GM19467 (cell line): ENCODE results near the gene INSRR.

Experiments
- ATAC-seq: cut with Tn5 transposase; IDR thresholded peaks from one replicate; pipeline ENCODE4 v1.9.1; 2021; ENCODE audit warnings: mild to moderate bottlenecking, moderate library complexity; ENCODE audit not compliant: unreplicated experiment

The INSRR gene

DNA sequence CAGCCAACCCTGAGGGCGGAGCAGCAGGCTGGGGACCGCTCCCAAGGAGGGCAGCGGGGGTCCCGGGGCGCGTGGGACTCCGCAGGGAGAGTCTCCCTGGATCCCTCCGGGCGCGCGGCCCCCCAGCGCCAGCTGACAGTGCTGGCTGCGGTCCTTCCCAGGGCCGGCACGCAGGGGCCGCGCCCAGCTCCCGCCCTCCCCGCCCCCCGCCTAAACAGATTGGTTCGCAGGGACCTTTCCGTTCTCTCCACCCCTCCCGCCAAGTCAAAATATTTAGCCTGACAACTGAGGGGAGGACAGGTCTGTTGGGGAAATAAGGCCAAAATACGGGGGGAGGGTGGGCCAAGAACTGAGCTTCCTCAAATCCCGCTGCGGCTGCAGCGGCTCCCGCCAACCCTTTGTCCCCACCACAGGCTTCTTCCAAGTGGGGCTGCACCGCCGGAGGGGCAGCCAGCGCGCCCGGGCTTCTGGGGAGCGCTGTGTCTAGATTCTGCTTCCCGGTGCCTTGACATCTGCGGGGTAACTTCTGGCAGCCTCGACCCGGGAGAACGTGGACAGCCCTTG is at the start of gene INSRR:
Gene INSRR, minus strand, starts transcription at position 159 of the 564 bp plus-strand sequence. CDS start 496 bp downstream, outside the sequence.
- no peak for ATAC-seq

DNA sequence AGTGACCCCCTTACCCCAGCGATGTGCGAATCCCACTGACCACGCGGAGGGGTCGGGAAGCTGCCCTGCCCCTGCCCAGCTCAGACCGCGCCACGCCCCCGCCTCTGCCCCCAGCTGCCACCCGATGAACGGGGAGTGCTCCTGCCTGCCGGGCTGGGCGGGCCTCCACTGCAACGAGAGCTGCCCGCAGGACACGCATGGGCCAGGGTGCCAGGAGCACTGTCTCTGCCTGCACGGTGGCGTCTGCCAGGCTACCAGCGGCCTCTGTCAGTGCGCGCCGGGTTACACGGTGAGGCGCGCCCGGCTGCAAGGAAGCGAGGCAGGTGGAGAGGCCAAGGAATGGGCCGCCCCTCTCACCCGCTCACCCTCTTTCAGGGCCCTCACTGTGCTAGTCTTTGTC is 49.6 kb upstream of the INSRR start:
- ATAC-seq, result no peak

DNA sequence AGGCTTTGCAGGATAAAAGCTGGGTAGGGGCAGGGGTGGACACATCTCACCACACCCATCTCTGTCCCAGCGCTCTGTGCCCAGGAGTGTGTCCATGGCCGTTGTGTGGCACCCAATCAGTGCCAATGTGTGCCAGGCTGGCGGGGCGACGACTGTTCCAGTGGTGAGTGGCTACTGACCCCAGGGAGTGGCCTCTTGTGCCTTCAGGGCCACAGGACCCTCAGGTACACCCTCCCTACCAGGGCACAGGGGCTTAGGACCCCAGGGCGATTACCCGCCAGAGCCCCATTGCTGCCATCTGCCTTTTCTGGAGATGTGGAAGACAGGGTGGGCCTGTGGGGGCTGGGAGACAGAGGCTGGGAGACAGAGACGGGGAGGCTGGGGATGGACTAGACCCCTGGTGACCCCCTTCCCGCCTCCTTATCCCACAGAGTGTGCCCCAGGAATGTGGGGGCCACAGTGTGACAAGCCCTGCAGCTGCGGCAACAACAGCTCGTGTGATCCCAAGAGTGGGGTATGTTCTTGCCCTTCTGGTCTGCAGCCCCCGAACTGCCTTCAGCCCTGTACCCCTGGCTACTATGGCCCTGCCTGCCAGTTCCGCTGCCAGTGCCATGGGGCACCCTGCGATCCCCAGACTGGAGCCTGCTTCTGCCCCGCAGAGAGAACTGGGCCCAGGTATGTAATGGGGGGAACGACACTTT is 47.4 kb upstream of the INSRR start:
- ATAC-seq, result no peak

DNA sequence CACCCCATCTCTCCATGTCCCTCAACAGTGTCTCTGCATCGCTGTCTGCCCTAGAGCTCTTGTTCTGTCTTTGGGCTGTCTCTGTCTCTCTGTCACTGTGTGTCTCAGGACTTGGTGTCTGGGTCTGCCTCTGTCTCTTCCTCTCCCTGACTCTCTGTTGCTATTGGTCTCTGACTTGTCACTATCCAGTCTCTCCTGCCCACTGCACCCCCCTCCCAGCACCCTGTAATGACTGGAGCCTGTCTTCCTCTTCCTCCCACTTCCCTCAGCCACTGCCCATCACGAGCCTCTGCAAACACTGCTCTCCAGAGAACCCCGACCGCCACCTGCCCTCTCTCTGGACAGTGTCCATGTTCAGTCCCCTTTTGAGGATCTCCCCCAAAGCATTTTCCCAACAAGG is 46.7 kb upstream of the INSRR start:
- ATAC-seq, result no peak

DNA sequence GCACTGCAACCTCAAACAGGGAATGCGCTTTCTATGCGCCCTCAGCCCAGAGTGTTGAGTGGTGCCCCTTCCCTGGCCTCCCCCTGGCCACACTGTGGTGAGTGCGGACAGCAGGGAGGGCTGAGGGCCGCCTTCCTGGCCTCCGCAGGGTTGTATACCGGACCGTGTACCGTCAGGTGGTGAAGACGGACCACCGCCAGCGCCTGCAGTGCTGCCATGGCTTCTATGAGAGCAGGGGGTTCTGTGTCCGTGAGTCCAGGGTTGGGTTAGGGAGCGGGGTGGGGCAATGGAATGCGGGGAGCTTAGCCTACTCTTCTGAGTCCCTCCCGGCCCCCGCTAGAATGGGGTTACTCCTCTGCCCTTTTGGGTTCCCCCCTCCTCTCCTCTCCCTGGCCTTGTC is 46.3 kb upstream of the INSRR start:
- no peak for ATAC-seq

DNA sequence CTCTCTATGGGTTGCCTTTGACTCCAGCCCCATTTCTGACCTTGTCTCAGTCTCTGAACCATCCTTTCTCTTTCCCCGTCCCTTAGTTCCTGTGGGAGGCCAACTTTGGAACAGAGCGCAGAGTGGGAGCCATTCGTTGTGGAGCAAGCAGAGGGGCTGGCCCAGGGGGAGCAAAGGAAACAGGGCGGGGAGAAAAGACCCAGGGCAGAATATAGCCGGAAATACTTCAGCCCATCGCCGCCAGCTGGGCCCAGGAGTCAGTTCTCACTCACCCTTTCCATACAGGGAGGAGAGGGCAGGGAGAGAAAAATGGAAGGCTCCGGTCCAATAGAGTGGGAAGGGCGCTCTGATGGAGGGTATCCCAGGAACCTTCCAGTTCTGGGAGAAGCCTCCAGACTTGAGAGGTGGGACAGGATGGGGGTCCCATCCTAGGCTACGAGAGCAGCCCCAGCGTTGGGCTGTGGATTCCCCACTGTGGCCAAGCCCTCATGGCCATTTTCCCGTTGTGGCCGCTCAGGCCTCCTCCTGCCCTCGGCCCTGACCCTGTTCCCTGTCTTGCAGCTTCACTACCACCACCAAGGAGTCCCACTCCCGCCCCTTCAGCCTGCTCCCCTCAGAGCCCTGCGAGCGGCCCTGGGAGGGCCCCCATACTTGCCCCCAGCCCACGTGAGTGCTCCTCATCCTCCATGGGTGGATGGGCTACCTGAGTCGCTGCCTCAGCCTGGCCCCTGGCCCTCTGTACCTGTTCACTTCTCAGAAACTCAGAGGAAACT is 45.5 kb upstream of the INSRR start:
- no peak for ATAC-seq

DNA sequence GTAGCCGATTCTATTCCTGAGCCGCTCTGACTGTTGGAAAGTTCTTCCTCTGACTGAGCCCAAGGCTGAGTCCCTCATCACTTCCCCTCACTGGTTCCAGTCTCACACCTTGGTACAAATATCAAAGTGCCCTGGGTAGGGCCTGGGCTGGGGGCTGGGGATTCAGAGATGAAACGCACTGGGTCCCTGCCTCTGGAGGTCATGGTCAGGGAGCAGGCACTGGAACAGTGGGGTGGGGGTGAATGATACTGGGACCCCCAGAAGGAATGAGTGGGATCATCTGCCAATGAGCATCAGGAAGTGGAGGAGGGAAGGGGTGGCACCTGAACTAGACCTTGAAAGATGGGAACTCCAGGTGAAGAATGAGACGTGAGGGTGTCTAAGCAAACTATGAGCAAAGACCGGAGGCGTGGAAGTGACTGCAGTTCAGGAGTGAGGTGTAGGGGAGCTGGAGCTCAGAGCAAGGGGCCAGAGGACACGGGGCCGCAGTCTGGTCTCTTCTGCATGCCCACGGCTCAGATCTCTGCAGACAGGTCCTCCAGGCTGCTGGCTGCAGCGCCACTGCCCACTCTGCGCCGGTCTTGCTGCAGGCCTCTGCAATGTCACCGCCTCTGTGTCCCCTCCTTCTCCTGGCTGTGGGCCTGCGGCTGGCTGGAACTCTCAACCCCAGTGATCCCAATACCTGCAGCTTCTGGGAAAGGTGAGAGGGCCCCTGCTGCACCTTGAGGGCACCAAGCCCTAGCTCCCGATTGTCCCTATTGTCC is 44.6 kb upstream of the INSRR start:
- no peak for ATAC-seq

DNA sequence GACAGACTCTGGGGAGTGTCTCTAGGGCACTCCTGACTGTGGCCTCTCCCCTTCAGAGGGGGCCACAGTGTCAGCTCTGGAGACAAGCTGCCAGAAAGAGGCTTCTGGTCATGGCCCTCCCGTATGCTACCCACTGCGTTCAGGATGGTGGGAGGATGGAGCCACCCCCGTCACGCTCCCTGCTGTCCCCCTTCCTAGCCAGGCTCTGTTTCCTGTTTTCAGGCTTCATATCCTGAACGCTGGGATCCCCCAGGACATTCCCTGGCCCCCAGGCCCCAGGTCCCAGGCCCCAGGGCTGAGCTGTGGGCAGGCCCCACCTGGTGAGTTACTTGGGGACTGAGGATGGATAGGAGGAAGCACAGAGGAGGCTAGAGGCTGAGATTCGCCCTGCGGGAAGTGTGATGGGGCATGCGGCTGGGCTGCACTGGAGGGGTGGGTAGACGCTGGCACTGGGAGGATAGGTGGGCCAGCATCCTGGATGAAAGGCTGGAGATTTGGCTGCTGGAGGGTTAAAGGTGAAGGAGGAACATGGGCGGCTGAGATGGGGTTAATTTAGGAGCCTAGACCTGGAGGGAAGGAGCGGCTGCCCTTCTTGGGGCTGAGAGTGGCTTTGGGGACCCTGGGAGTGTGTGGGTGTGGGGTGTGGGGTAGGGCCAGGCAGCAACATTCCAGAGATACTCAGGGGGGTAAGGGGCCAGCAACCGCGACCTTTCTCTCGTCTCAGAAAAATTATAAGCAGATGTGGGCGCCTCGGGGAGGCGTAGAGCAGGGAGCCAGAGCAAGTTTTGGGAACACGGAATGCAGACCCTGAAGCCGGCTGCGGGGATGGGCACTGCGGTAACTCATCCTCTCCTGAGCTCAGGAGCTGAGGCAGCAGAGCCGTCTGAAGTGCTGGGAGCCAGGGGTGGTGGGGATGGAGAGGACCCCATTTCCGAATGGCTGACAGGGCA is 43.3 kb upstream of the INSRR start:
- no peak for ATAC-seq

DNA sequence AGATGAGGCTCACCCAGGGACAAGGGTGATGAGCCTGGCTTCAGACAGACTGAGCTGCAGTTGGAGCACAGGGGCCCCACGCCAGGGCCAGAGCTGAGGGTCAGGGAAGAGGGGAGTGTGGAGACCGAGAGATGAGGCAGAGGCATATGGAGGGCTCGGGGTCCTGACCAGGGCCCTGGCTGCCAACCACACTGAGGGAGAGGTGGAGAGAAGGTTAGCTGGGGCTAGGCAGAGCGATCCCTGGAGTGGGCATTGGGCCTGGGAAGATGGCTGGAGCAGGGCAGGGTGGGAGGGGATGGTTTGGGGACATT is 42.6 kb upstream of the INSRR start:
- ATAC-seq, result no peak

DNA sequence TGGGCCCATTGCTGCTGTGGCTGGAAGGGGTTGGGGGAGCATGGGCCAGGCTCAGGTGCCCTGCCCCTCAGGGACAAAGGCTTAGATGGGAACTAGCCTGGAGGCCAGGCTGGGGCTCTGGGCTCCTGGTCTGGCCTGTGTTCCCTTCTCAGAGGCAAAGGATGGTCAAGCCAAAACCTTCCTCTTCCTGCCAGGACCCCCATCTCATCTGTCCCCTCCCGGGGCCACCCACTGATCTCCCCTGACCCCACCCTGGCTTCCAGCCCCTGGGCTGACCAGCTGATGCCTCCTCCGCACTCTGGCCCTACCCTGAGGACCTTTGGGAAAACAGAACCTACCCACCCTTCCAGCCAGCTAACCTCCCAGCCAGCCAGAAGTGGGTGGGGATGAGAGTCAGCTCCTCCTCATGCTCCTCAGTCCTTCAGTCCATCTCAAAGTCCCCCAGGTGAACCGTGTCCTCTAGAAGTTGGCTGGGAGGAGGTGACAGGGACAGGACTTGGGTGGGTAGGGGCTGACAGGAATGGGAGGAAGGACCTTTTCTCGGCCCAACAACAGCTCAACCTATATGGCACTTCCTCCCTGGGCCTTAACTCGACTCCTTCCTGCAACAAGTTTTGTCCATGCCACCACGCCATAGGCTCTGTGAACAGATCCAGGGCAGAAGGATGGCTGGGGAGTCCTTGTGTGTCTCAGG is 42.1 kb upstream of the INSRR start:
- no peak for ATAC-seq

DNA sequence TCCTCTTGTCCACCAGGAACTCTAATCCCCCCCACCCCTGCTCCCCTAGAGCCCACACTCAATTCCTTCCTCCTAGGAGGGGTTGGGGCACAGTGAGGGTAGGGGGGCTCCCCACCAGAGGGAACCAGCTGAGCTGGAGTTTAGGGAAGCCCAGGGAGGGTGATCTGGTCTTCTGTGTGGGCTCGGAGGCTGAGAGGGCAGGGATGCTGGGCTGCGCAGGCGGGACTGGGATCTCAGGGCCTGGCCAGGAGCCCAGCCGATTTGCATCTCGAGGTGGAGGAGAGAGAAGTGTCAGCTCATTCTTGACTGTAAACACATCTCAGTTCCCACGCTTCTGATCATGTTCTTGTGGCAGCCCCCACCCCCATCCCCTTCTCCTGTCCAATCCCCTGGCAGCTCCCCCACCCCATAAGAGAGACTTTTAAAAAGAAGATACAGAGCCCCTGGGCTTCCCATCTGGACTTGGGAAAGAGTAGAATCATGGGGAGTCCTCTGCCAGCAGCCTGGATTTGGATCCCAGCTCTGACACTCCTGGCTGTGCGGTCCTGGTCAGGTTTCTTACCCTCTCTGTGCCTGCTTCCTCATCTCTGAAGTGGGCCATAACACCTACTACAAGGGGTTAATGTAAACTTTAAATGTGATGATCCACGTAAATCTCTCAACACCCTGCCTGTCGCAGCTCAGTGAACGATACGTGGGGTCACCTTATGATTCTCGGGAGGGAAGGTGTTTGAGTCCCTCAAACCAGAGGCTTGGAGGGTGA is 41.2 kb upstream of the INSRR start:
- ATAC-seq, result no peak

DNA sequence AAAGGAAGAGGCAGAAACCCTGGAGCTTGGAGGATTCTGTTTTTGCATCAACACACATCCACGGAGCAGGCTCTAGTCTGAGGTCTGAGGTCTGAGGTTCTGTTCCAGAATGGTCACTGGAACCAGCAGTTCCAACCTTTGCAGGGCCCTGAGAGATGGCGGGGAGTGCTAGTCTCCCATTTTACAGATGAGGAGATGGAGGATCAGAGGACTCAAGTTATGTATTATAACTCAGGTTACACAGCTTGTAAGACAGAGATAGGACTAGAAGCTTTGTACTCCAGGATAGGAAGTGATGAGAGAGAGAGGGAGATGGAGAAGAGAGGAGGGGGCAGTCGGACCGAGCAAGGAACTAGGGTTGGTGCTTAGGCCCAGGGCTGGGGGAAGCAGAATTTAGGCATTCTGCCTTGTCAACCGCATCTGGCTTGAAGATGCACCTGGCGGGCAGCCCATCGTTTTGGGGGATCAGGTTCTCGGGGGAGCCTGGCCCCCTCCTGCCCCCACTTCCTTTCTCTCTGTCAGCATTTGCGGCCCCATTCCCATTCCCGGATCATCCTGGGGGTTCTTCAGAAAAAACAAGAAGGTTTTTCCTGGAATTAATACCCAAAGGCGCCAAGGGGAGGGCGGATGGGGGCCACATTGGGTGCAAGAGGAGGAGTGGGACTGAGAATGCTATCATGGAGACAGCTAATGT is 40.2 kb upstream of the INSRR start:
- no peak for ATAC-seq

DNA sequence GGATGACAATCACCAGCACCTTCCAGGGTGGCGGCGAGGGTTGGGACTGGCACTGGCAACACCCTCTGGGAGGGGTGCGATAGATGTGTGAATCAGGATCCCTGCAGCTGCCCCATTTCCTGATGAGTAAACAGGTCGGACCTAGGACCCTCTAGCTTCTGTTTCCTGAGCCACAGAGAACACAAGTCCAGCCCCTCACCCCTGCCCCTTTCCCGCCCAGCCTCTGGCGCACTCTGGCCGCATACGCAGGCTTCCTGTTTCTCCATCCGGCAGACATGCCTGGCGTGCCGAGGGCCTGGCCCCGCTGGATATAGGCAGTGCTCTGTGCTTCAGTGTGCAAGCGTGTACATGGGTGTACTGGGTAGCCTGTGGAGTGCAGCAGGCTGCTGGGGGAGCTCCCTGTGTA is 39.2 kb upstream of the INSRR start:
- ATAC-seq, result no peak

DNA sequence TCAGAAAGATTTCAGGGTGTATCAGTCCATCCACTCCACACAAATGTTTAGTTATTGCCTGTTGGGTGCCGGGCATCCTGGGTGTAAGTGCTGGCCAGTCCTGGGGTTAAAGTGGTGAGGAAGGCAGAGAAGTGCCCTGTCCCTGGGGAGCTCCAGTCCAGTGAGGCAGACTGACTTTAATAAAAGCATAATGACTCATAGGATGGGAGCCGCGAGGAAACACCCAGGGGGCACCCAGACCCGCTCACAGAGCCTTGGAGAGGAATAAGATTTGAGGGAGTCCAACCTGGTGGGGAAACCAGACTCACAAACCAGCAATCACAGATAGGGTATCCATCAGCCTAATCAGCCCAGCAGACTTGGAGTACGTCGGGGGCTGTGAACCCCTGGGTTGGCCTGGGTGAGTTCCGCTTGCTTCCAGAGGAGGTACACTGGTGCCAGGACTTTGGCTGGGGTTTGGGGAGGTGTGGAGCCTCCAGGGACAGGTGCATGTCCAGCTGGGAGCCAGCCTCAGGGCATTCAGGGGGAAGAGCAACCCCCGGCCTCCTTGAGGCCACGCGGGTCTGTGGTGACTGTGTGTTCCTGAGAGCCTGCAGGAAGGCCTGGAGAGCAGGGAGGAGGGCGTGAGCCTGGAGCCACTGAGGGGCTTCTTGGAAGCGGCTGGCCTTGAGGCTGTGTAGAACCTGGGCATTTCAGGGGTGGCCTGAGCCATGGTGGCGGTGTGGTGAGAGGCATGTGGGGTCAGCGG is 38.3 kb upstream of the INSRR start:
- no peak for ATAC-seq

DNA sequence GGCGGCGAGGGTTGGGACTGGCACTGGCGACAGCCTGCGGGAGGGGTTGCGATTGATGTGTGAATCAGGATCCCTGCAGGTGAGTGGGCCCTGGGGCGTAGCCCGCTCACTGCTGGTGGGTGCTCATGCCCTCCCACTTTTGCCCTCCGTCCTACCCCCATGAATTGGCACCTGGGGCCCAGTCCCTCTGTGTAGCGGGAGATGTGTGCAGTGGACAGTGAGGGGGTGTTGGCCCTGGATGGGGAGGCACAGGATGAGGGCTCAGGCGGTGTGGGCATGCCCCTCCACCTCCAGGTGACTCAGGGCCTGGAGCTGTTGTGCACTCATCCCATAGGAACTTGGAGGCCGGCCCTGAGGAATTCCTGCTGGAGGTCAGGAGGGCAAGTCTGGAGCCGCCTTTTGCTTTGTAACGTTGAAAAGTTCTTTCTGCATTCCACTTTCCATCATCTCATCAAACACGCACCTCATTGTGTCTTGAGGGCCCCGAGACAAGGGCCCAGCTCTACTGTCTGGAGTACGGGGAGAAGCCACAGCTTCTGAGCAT is 37.6 kb upstream of the INSRR start:
- ATAC-seq, result no peak

DNA sequence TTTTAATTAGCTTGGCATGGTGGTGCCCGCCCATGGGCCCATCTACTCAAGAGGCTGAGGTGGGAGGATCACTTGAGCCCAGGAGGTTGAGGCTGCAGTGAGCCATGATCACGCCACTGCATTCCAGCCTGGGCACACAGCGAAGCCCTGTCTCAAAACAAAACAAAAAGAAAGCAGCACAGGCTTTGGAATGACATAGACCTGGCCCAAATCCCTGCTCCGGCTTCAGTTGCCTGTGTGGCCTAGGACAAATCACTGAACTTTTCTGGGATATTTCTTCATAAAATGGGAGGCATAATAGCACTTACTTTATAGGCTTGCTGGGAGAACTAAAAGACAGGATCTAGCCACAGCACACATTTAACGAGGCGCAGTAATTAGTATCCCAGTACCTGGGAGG is 37.0 kb upstream of the INSRR start:
- ATAC-seq, result no peak

DNA sequence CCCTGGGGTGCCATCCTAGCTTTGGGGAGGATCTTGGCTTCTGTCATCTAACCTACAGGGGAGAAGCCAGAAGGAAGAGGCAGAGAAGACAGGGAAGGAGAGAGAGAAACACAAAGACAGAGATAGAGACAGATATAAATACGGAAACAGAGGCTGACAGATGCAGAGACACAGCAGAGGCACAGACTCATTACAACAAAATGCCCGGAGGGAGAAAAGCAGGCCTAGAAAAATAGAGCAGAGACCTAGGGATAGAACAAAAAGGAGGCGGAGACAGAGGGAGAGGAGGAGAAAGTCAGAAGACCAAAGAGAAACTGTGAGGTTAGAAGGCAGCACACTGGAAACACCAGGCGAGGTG is 36.5 kb upstream of the INSRR start:
- ATAC-seq, result no peak
